HG02981 (cell line): ENCODE measurements around the gene NXPE3.

Experiments used
- ATAC-seq: cut with Tn5 transposase; IDR thresholded peaks from one replicate; pipeline ENCODE4 v1.9.1; 2021; ENCODE audit warnings: mild to moderate bottlenecking, moderate library complexity; ENCODE audit not compliant: unreplicated experiment

The NXPE3 gene

DNA sequence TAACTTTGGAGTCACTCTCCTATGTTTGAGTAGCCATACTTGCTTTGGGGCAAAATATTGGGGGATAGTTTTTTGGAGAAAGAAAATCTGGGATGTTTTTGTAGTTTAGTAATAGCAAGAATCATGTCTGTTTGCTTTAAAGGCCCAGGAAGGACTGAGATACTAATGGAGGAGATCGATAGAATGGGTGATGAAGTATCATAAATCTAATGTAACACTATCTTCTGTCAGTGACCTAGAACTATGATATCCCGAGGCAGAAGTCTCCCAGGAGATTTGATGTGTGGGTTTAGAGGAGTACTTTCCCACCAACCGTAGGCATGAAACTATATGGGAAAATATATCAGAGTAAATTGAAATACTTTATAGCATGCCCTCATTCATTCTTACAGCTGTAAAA is 49.3 kb downstream of the NXPE3 start:
- ATAC-seq: no peak

DNA sequence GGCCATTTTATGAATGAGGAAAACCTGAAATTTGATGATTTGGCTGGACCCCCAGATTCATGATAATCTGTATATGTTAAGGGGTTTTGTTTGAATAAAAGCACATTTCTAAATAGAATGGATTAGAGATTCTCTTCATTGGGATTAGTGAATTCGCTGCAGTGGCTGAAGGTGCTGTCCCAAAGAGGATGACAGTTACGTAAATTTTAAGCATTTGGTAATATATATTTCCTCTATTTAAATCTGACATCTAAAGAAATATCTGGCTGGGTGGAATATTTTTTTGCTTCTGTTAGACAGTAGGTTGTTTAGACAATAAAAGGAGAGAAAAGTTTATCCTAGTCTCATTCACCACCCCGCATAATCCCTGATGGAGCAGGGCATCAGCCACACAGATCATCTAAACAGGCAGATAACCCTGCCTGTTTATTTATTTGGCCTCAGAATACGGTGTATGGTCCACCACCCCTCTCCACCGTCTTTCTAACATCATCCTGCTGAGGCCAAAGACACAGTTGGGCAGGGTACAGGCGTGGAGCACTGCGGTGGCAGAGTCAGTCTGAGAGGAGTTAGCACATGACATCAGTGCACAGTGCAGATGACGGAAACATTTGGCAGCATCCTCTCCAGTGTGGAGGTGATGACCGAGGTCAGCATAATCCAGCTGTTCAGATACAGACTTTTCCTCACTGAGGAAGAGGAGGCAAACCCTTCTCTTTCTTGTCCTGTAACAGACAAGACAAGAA is 49.9 kb downstream of the NXPE3 start:
- peak; percentile 47 for ATAC-seq

GRCh38 chr3:101829437-101829830 is 50.4 kb downstream of the NXPE3 start:
- ATAC-seq: no peak

- ATAC-seq: no peak
Measured at GRCh38 chr3:101829874-101830273, 50.9 kb downstream of the NXPE3 start.

DNA sequence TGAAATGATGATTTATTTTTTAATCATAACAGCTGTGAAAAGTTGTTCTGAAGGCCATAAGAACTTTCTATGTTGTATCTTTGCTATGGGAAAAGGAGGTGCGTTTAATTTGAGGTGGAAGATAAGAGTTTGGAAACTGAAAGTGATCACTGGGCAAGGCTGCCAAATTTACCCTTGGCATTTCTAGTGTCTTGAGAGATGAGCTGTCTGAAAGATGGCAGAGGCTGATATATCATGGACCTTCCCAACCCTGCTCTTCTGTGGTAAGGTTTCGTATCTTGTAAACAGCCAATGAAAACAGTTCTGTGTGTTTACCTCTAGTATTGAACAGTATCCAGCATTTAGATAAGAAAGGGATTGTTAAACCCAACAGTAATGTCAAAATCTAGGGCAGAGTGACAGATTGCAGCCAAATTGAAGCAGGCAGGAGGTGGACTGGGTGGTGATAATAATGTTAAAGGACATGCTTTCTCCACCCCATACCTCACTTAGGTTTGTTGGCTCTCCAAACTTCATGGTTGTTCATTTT is 54.5 kb downstream of the NXPE3 start:
- no peak for ATAC-seq

DNA sequence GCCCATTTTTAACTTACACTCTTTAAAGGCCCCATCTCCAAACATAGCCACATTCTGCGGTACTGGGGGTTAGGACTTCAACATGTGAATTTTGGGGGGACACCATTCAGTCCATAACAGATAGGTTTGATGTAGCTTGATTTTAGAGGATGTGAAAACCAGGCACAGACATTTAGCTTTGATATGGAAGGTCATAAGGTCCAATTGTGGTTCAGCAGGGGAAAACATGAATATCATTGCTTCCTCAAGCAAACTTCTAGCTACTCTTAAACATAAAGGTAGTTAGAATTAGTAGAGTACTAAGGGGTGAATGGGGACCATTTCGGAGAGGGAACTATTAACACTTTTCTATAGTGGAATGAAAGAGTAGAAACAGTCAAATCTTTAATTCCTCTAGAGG is 56.7 kb downstream of the NXPE3 start:
- ATAC-seq: no peak

GRCh38 chr3:101836160-101836559 is 57.1 kb downstream of the NXPE3 start:
- no peak for ATAC-seq

- ATAC-seq: no peak
Measured at GRCh38 chr3:101836652-101837598, 57.9 kb downstream of the NXPE3 start.

- ATAC-seq: no peak
Measured at GRCh38 chr3:101838691-101839090, 59.7 kb downstream of the NXPE3 start.

- no peak for ATAC-seq
Measured at GRCh38 chr3:101840066-101840465, 61.1 kb downstream of the NXPE3 start.

- ATAC-seq: no peak
Measured at GRCh38 chr3:101842245-101842934, 63.4 kb downstream of the NXPE3 start.

DNA sequence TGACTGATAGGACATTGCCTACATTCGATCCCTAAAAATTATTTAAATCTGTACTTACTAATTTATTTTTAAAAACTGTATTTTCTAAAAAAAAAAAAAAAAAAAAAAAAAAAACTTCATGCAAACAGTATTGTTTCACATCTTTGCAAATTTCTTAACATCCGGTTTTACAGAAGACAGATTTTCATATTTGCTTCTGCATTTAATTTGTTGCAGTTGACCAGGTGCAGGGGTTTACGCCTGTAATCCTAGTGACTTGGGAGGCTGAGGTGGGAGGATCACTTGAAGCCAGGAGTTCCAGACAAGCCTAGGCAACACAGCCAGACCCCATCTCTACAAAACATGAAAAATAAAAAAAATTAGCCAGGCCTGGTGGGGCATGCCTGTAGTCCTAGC is 63.9 kb downstream of the NXPE3 start:
- ATAC-seq: no peak

GRCh38 chr3:101845425-101845824 is 66.4 kb downstream of the NXPE3 start:
- no peak for ATAC-seq

DNA sequence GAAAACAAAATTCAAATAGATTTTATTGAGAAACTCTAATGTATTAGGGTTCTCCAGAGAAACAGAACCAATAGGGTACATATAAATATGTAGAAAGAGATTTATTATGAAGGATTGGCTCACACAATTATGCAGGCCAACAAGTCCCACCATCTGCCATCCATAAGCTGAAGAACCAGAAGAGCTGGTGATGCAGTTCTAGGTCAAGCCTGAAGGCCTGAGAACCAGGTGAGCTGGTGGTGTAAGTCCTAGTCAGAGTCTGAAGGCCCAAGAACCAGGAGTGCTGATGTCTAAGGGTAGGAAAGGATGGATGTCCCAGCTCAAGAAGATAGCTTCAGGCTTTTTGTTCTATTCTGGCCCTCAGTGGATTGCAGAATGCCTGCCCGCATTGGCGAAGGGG is 67.7 kb downstream of the NXPE3 start:
- no peak for ATAC-seq

GRCh38 chr3:101847328-101847727 is 68.3 kb downstream of the NXPE3 start:
- ATAC-seq: no peak

GRCh38 chr3:101848326-101848725 is 69.3 kb downstream of the NXPE3 start:
- no peak for ATAC-seq

DNA sequence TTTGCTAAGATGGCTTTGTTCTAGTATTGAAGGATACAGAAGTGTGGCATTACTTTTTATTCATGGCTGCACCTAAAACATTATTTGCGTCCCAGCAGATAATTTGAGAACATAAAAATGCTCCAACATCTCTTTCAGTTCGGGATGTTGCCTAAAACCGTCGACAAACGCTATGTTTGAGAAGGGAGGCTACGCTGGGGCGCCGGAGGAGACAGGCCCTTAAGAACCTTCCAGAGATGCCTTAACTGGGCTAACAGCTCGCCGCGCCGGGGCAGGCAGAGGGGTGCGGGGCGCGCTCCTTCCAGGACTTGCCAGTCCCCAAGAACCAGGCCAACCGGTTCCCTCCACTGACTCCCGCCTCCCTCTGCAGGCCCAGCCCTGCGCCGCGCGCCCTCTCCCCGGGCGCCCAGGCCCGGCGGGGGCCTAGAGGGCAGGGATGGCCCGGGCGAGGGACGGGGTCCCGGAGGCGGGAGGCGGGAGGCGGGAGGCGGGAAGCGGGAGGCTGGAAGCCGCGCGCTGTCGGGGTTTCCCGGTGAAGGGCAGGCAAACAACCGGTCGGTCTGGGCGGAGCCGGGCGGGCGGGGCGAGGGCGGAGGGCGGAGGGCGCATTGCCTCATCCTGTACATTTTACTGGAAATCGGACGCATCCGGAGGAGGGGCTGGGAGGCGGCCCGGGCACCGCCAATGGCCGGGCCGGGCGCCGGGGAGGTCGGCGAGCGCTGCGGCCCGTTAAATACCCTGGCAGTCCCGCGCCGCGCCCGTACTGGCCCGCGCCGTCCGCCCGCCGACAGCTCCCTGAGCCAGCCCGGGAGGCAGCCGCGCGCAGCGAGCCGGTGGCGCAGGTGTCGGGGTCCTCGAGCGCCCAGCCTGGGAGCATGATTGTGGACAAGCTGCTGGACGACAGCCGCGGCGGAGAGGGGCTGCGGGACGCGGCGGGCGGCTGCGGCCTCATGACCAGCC is 70.0 kb downstream of the NXPE3 start, which contains the start of gene NFKBIZ:
Gene NFKBIZ (plus strand): TSS at position 761 of the 960 bp plus-strand sequence. CDS start 115 bp downstream, at position 876.
- ATAC-seq: peak; percentile 73

DNA sequence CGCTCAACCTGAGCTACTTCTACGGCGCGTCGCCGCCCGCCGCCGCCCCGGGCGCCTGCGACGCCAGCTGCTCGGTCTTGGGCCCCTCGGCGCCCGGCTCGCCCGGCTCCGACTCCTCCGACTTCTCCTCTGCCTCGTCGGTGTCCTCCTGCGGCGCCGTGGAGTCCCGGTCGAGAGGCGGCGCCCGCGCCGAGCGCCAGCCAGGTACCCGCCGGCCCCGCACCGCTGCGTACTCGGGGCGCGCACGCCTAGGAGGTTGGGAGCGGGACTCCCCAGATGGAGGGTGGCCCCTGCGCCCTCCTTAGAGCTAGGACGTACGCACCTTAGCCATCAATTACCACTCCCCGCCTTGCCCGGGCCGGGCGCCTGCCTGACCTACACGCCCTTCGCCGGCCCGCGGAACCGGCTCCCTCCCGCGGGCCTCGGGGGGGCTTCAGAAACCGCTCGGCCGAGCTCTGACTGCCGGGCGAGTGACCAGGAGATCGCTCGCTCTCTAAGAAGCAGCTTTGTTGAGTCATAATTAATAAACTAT is 70.8 kb downstream of the NXPE3 start:
- peak; percentile 21 for ATAC-seq

- no peak for ATAC-seq
Measured at GRCh38 chr3:101850246-101851051, 71.4 kb downstream of the NXPE3 start.
